Measurements from ENCODE around the gene CHCHD4.

Gene CHCHD4

GRCh38 chr3:14150491-14151230 is 26.0 kb upstream of the CHCHD4 start:
- H3K27ac ChIP-seq, result no peak overlapping the region
- no peak for DNase-seq (ENCODE audit: low read depth, low spot score)

- no peak for DNase-seq (ENCODE audit: low read depth, low spot score)
- no peak overlapping the region for H3K27ac ChIP-seq
Observed at GRCh38 chr3:14150078-14150477, 25.4 kb upstream of the CHCHD4 start.

- no peak overlapping the region for H3K27ac ChIP-seq
- DNase-seq (ENCODE audit: low read depth, low spot score), result no peak
Observed at GRCh38 chr3:14148041-14148985, 23.6 kb upstream of the CHCHD4 start.

- no peak overlapping the region for H3K27ac ChIP-seq
- no peak for DNase-seq (ENCODE audit: low read depth, low spot score)
Observed at GRCh38 chr3:14147617-14148016, 22.9 kb upstream of the CHCHD4 start.

- no peak overlapping the region for H3K27ac ChIP-seq
Observed at GRCh38 chr3:14147066-14147435, 22.4 kb upstream of the CHCHD4 start.

GRCh38 chr3:14146381-14147065 is 21.9 kb upstream of the CHCHD4 start:
- no peak for DNase-seq (ENCODE audit: low read depth, low spot score)
- H3K27ac ChIP-seq, result no peak overlapping the region

More at GRCh38 chr3:14147066-14147435, 22.4 kb upstream of the CHCHD4 start:
- no peak for DNase-seq (ENCODE audit: low read depth, low spot score)

GRCh38 chr3:14145670-14146380 is 21.2 kb upstream of the CHCHD4 start:
- no peak for DNase-seq (ENCODE audit: low read depth, low spot score)
- H3K27ac ChIP-seq, result peak overlapping the region; percentile 82

- peak overlapping the region; percentile 82 for H3K27ac ChIP-seq
- no peak for DNase-seq (ENCODE audit: low read depth, low spot score)
Observed at GRCh38 chr3:14145236-14145635, 20.6 kb upstream of the CHCHD4 start.

GRCh38 chr3:14144423-14145075 is 19.9 kb upstream of the CHCHD4 start:
- H3K27ac ChIP-seq, result peak overlapping the region; percentile 82

GRCh38 chr3:14143271-14144225 is 18.9 kb upstream of the CHCHD4 start:
- no peak for DNase-seq (ENCODE audit: low read depth, low spot score)
- peak overlapping the region; percentile 82 for H3K27ac ChIP-seq

More at GRCh38 chr3:14144423-14145075, 19.9 kb upstream of the CHCHD4 start:
- peak; percentile 88 for DNase-seq (ENCODE audit: low read depth, low spot score)

- no peak for DNase-seq (ENCODE audit: low read depth, low spot score)
- H3K27ac ChIP-seq, result peak overlapping the region; percentile 82
Observed at GRCh38 chr3:14142567-14143270, 18.0 kb upstream of the CHCHD4 start.

GRCh38 chr3:14141602-14142341 is 17.1 kb upstream of the CHCHD4 start:
- no peak for DNase-seq (ENCODE audit: low read depth, low spot score)
- H3K27ac ChIP-seq, result peak overlapping the region; percentile 82

GRCh38 chr3:14141144-14141543 is 16.5 kb upstream of the CHCHD4 start:
- DNase-seq (ENCODE audit: low read depth, low spot score), result no peak
- H3K27ac ChIP-seq, result no peak overlapping the region

- DNase-seq (ENCODE audit: low read depth, low spot score), result no peak
- H3K27ac ChIP-seq, result no peak overlapping the region
Observed at GRCh38 chr3:14140668-14141067, 16.0 kb upstream of the CHCHD4 start.

GRCh38 chr3:14139771-14140170 is 15.1 kb upstream of the CHCHD4 start:
- DNase-seq (ENCODE audit: low read depth, low spot score), result no peak
- no peak overlapping the region for H3K27ac ChIP-seq

GRCh38 chr3:14138878-14139655 is 14.4 kb upstream of the CHCHD4 start:
- no peak for DNase-seq (ENCODE audit: low read depth, low spot score)

More at GRCh38 chr3:14138878-14139655, 14.4 kb upstream of the CHCHD4 start:
- H3K27ac ChIP-seq, result no peak overlapping the region

Measured in epithelial cell of prostate (primary cell).